ENCODE data around the gene MYO5B.

The MYO5B gene

DNA sequence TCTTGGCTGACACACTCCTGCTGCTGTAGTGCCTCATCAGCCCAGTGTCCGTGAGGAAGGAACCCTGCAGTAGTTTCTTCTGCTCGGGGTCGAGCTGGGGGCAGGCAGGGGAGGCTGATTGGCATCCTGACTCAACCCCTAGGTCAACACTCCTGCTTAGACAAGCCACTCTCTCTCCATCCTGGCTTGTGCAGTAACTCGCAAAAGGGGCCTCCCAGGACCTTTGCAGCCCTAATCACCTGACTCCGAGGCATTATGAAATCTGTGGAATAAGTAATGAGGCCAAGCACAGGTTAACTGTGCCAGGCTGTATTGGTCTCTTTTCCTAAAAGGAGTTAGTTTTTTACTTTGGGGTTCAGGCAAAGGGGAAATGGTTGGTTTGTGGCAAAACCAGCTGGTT lies 289.2 kb downstream of the MYO5B start:
- ChIA-PET CTCF (no interaction called here), POLR2A (no interaction called here)
- Histone ChIP-seq H3K4me1 (ENCODE audit: control extremely low read depth in 1 of 4, control insufficient read depth in 4 of 4, insufficient read depth in 4 of 4, low read length in 3 of 4) (no peaks in the 10 kb centered on the region), H3K36me3 (ENCODE audit: control insufficient read depth in 4 of 4, insufficient read depth in 4 of 4, low read length in 3 of 4) (no peaks in the 10 kb centered on the region), H3K9me3 (ENCODE audit: control extremely low read depth in 1 of 5, control insufficient read depth in 4 of 5, insufficient read depth in 2 of 5, low read depth in 1 of 5, low read length in 4 of 5) (no peaks in the 10 kb centered on the region), H3K27me3 (replicated peaks in 2 of 5; ENCODE audit: control insufficient read depth in 4 of 5, insufficient read depth in 5 of 5, low read length in 4 of 5) (peaks cover 0 to 5% (median 2%) of the 10 kb centered on the region in 5 experiments), H3K4me3 (ENCODE audit: control insufficient read depth in 1 of 7, extremely low read depth in 1 of 7, insufficient read depth in 4 of 7, low read depth in 2 of 7, low read length in 6 of 7) (no peak overlapping the region), H3K27ac (ENCODE audit: insufficient read depth in 1 of 2, low read depth in 1 of 2, low read length in 2 of 2, poor library complexity in 1 of 2, severe bottlenecking in 2 of 2) (no peak overlapping the region)
- 71% methylated on average over 4 of the region's 5 CpGs for WGBS (ENCODE audit: insufficient coverage)
- DNase-seq, result no peak

DNA sequence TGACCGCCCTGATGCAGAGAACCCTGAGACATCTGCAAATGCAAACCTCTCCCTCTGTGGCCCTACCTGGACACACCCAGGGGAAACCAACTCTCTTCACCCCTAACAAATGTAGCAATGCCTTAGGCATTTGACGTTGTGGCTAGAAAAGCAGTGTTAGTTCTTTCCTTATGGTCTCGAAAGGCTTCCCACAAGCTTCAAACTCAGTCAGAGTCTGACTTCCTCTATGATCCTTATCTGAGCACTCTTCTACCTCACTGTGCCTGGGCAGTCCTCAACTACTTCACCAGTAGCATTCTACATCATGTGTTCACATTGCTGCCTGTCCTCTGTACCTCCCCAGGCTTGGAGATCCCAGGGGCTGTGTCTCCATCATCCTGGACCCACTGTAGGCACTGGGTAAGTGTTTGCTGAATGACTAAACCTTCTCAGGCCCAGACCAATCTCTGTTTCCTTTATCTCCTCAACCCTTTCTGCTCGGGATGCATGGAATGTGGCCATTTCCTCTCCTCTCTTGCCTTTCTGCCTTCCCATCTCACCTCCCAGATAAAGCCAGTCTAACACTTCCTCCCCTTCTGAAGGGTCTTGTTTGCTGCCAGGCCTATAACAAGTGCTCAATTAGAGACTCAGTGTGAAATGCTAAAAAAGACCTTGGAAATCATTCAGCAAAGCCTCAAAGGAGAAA lies 289.9 kb downstream of the MYO5B start:
- Histone ChIP-seq H3K9me3 (ENCODE audit: control extremely low read depth in 1 of 5, control insufficient read depth in 4 of 5, insufficient read depth in 2 of 5, low read depth in 1 of 5, low read length in 4 of 5) (no peaks in the 10 kb centered on the region), H3K36me3 (ENCODE audit: control insufficient read depth in 4 of 4, insufficient read depth in 4 of 4, low read length in 3 of 4) (no peaks in the 10 kb centered on the region), H3K4me1 (ENCODE audit: control extremely low read depth in 1 of 4, control insufficient read depth in 4 of 4, insufficient read depth in 4 of 4, low read length in 3 of 4) (no peaks in the 10 kb centered on the region), H3K27ac (ENCODE audit: insufficient read depth in 1 of 2, low read depth in 1 of 2, low read length in 2 of 2, poor library complexity in 1 of 2, severe bottlenecking in 2 of 2) (no peak overlapping the region), H3K27me3 (replicated peaks in 2 of 5; ENCODE audit: control insufficient read depth in 4 of 5, insufficient read depth in 5 of 5, low read length in 4 of 5) (peaks cover 0 to 5% (median 3%) of the 10 kb centered on the region in 5 experiments), H3K4me3 (ENCODE audit: control insufficient read depth in 1 of 7, extremely low read depth in 1 of 7, insufficient read depth in 4 of 7, low read depth in 2 of 7, low read length in 6 of 7) (no peak overlapping the region)
- ChIA-PET CTCF (no interaction called here), POLR2A (no interaction called here)
- 21% methylated on average over 4 of the region's 4 CpGs for WGBS (ENCODE audit: insufficient coverage)
- no peak for DNase-seq

DNA sequence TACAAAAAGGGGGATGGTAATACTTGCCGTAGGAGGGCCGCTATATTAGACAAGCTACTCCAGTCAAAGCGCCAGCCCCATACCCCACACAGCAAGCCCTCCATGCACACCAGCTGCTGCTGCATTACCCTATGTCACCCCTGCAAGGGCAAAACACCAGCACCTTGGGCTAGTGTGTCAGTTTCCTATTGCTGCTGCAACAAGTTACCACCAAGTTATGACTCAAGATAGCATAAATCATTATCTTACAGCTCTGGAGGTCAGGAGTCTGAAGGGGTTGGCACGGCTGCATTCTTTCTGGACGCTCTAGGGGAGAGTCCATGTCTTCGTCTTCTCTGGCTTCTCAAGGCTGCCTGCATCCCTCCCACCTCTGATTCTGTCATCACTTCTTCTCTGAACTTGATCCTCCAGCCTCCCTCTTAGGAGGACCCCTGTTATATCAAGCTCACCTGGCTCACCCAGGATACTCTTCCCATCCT lies 293.0 kb downstream of the MYO5B start:
- WGBS (ENCODE audit: insufficient coverage), result 100% methylated on average over 4 of the region's 6 CpGs
- H3K4me3 ChIP-seq (ENCODE audit: control insufficient read depth in 1 of 7, extremely low read depth in 1 of 7, insufficient read depth in 4 of 7, low read depth in 2 of 7, low read length in 6 of 7), result no peak overlapping the region
- H3K27me3 ChIP-seq (replicated peaks in 2 of 5; ENCODE audit: control insufficient read depth in 4 of 5, insufficient read depth in 5 of 5, low read length in 4 of 5), result peaks cover 0 to 3% (median 3%) of the 10 kb centered on the region in 5 experiments
- ChIA-PET CTCF (no interaction called here), POLR2A (no interaction called here)
- no peaks in the 10 kb centered on the region for H3K4me1 ChIP-seq (ENCODE audit: control extremely low read depth in 1 of 4, control insufficient read depth in 4 of 4, insufficient read depth in 4 of 4, low read length in 3 of 4)
- no peaks in the 10 kb centered on the region for H3K9me3 ChIP-seq (ENCODE audit: control extremely low read depth in 1 of 5, control insufficient read depth in 4 of 5, insufficient read depth in 2 of 5, low read depth in 1 of 5, low read length in 4 of 5)
- no peaks in the 10 kb centered on the region for H3K36me3 ChIP-seq (ENCODE audit: control insufficient read depth in 4 of 4, insufficient read depth in 4 of 4, low read length in 3 of 4)
- no peak overlapping the region for H3K27ac ChIP-seq (ENCODE audit: insufficient read depth in 1 of 2, low read depth in 1 of 2, low read length in 2 of 2, poor library complexity in 1 of 2, severe bottlenecking in 2 of 2)
- DNase-seq, result no peak

DNA sequence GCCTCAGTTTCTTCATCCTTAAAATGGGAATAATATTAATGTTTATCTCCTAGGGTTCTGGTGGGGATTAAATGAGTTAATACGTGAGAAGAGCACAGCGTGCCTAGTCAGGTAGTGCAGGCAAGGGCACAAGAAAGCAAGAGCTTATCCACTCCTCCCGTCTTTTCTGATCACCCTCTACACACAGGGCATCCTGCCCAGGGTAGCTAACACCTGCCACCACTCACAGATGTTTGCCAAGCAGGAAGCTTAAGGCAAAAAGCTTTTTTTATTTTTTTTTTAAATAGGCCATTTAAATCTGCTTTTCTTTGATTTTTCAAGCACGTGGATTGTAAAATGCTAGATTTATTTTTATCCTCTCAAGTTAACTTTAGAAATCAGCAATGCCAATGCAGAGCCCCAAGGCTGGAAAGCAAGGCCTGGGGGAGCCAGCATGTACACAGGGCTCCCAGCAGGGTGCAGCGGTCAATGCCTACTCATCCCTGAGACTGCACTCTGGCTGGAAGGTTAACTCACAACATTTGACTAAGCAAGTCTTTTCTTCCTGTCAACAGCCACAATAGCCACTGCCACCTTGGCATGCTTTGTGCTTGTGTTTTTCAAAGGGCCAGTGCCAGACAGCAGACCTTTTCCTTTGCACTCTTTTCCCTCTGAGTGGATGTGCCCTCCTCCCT lies 295.2 kb downstream of the MYO5B start:
- ChIA-PET POLR2A (no interaction called here), CTCF (no interaction called here)
- 84% methylated on average over 2 of the region's 5 CpGs for WGBS (ENCODE audit: insufficient coverage)
- no peak for DNase-seq
- Histone ChIP-seq H3K4me3 (ENCODE audit: control insufficient read depth in 1 of 7, extremely low read depth in 1 of 7, insufficient read depth in 4 of 7, low read depth in 2 of 7, low read length in 6 of 7) (no peak overlapping the region), H3K4me1 (ENCODE audit: control extremely low read depth in 1 of 4, control insufficient read depth in 4 of 4, insufficient read depth in 4 of 4, low read length in 3 of 4) (no peaks in the 10 kb centered on the region), H3K27me3 (replicated peaks in 2 of 5; ENCODE audit: control insufficient read depth in 4 of 5, insufficient read depth in 5 of 5, low read length in 4 of 5) (peaks cover 0 to 3% (median 0%) of the 10 kb centered on the region in 5 experiments), H3K9me3 (ENCODE audit: control extremely low read depth in 1 of 5, control insufficient read depth in 4 of 5, insufficient read depth in 2 of 5, low read depth in 1 of 5, low read length in 4 of 5) (no peaks in the 10 kb centered on the region), H3K36me3 (ENCODE audit: control insufficient read depth in 4 of 4, insufficient read depth in 4 of 4, low read length in 3 of 4) (no peaks in the 10 kb centered on the region), H3K27ac (ENCODE audit: insufficient read depth in 1 of 2, low read depth in 1 of 2, low read length in 2 of 2, poor library complexity in 1 of 2, severe bottlenecking in 2 of 2) (no peak overlapping the region)

DNA sequence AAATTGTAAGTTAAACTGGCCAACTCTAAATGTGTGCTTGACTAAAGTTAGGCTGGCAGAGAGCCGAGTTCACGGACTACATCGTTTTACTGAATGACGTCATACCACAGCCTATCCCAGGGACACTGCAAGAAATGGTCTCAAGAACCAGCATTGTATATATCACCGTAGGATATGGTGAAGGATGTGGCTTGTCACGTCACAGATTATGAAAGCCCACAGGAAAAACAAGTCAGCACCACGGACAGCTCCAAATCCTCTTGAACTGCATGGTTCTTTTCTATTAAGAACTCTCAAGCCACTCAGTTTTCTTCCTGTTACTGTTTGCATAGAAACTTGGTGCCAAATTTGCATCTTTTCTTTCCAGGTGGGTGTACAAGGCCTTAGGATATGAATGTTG lies 296.5 kb downstream of the MYO5B start:
- H3K36me3 ChIP-seq (ENCODE audit: control insufficient read depth in 4 of 4, insufficient read depth in 4 of 4, low read length in 3 of 4), result no peaks in the 10 kb centered on the region
- H3K4me3 ChIP-seq (ENCODE audit: control insufficient read depth in 1 of 7, extremely low read depth in 1 of 7, insufficient read depth in 4 of 7, low read depth in 2 of 7, low read length in 6 of 7), result no peak overlapping the region
- 58% methylated on average over 5 of the region's 7 CpGs for WGBS (ENCODE audit: insufficient coverage)
- no peak overlapping the region for H3K27ac ChIP-seq (ENCODE audit: insufficient read depth in 1 of 2, low read depth in 1 of 2, low read length in 2 of 2, poor library complexity in 1 of 2, severe bottlenecking in 2 of 2)
- peaks cover 0 to 5% (median 0%) of the 10 kb centered on the region in 5 experiments for H3K27me3 ChIP-seq (replicated peaks in 2 of 5; ENCODE audit: control insufficient read depth in 4 of 5, insufficient read depth in 5 of 5, low read length in 4 of 5)
- ChIA-PET CTCF (interaction anchor here (0.8 kb wide), 1 partner anchor 40 kb away, joined by 3 read pairs; no protein-coding TSS in a partner anchor), POLR2A (no interaction called here)
- no peaks in the 10 kb centered on the region for H3K9me3 ChIP-seq (ENCODE audit: control extremely low read depth in 1 of 5, control insufficient read depth in 4 of 5, insufficient read depth in 2 of 5, low read depth in 1 of 5, low read length in 4 of 5)
- peak; percentile 70 to 86 (median 86) for DNase-seq
- no peaks in the 10 kb centered on the region for H3K4me1 ChIP-seq (ENCODE audit: control extremely low read depth in 1 of 4, control insufficient read depth in 4 of 4, insufficient read depth in 4 of 4, low read length in 3 of 4)

DNA sequence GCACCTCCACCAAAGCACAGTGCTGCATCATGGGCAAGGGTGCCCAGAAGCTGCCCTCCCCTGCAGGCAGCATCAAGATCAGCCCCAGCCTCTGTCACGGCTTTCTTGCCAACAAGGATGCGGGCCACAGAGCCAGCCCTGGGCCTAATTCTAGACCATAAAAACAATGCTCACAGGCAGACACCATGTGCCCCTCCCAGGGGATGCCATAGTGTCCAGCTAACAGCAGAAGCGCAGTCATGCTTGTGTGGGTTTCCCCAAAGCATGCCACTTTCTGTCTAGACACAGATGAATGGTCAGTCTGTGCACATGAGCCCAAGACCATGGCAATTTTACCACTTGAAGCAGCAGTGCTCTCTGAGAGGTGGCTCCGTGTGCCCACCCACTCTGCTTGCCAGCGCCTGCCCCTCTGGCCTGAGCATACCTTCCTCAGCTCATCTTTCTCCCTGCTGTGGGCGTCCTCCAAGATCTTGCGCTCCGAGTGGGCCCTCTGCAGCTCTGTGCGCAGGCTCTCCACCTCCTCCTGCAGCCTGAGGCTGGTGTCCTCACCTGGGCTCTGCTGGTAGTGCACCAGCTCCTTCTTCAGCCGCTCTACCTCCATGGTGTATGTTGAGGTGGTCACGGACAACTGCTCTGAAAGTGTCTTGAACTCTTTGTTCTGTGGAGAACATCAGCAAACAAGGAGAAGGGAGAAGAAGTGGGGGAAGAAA lies 300.3 kb downstream of the MYO5B start:
- POLR2A ChIA-PET, result no interaction called here
- no peaks in the 10 kb centered on the region for H3K36me3 ChIP-seq (ENCODE audit: control insufficient read depth in 4 of 4, insufficient read depth in 4 of 4, low read length in 3 of 4)
- DNase-seq, result no peak
- 96% methylated on average over 8 of the region's 11 CpGs for WGBS (ENCODE audit: insufficient coverage)
- no peaks in the 10 kb centered on the region for H3K4me1 ChIP-seq (ENCODE audit: control extremely low read depth in 1 of 4, control insufficient read depth in 4 of 4, insufficient read depth in 4 of 4, low read length in 3 of 4)
- CTCF ChIA-PET, result no interaction called here
- H3K9me3 ChIP-seq (ENCODE audit: control extremely low read depth in 1 of 5, control insufficient read depth in 4 of 5, insufficient read depth in 2 of 5, low read depth in 1 of 5, low read length in 4 of 5), result no peaks in the 10 kb centered on the region
- H3K4me3 ChIP-seq (ENCODE audit: control insufficient read depth in 1 of 7, extremely low read depth in 1 of 7, insufficient read depth in 4 of 7, low read depth in 2 of 7, low read length in 6 of 7), result no peak overlapping the region
- H3K27ac ChIP-seq (ENCODE audit: insufficient read depth in 1 of 2, low read depth in 1 of 2, low read length in 2 of 2, poor library complexity in 1 of 2, severe bottlenecking in 2 of 2), result no peak overlapping the region
- H3K27me3 ChIP-seq (replicated peaks in 2 of 5; ENCODE audit: control insufficient read depth in 4 of 5, insufficient read depth in 5 of 5, low read length in 4 of 5), result peaks cover 0 to 7% (median 3%) of the 10 kb centered on the region in 5 experiments

DNA sequence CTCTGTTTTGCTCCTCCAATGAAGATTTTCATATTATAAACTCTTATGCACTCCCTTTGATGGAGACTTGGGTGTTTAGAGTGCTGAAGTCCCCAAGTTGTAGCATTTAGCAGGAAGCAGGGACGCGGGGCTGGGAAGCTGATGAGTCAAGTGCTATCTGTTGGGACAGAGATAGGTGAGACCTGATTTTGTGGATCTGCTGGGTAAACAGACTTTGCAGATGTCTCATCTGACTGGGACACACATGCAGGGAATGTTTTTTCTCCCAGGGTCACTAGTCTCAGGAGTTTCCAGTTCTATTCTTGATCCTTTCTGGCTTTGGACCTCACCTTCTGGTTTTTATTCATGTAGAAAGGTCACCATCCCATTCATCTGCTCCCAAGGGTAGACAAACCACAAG lies 301.9 kb downstream of the MYO5B start:
- ChIA-PET POLR2A (no interaction called here), CTCF (no interaction called here)
- no peak overlapping the region for H3K27ac ChIP-seq (ENCODE audit: insufficient read depth in 1 of 2, low read depth in 1 of 2, low read length in 2 of 2, poor library complexity in 1 of 2, severe bottlenecking in 2 of 2)
- 100% methylated on average over 2 of the region's 2 CpGs for WGBS (ENCODE audit: insufficient coverage)
- no peaks in the 10 kb centered on the region for H3K36me3 ChIP-seq (ENCODE audit: control insufficient read depth in 4 of 4, insufficient read depth in 4 of 4, low read length in 3 of 4)
- peaks cover 0 to 10% (median 4%) of the 10 kb centered on the region in 5 experiments for H3K27me3 ChIP-seq (replicated peaks in 2 of 5; ENCODE audit: control insufficient read depth in 4 of 5, insufficient read depth in 5 of 5, low read length in 4 of 5)
- H3K4me3 ChIP-seq (ENCODE audit: control insufficient read depth in 1 of 7, extremely low read depth in 1 of 7, insufficient read depth in 4 of 7, low read depth in 2 of 7, low read length in 6 of 7), result no peak overlapping the region
- no peaks in the 10 kb centered on the region for H3K4me1 ChIP-seq (ENCODE audit: control extremely low read depth in 1 of 4, control insufficient read depth in 4 of 4, insufficient read depth in 4 of 4, low read length in 3 of 4)
- no peaks in the 10 kb centered on the region for H3K9me3 ChIP-seq (ENCODE audit: control extremely low read depth in 1 of 5, control insufficient read depth in 4 of 5, insufficient read depth in 2 of 5, low read depth in 1 of 5, low read length in 4 of 5)
- DNase-seq, result no peak
